Ureter (tissue), 1 donor: ENCODE results near the gene LPCAT1. TPM values are rescaled to one million over a fixed set of nuclear protein-coding genes. Genes with fewer than 3 reads are reported as not detected.
"Not testable (repeated sequence)": the region's sequence is repeated elsewhere in the genome, so short reads cannot be mapped to it uniquely, and the experiment has no call there.

ENCODE experiments used
- DNase-seq: peaks from one replicate; pipeline ENCODE4 v3.0.0-alpha.2; 2020; ENCODE audit warnings: low spot score
- total RNA-seq: library from RNA; stranded (reverse); gene quantifications from one replicate; pipeline ENCODE4 v1.2.4, GENCODE V29; 2023
- donor health status: DM: yes; HTN: yes; CAD: no.

LPCAT1 gene
- total RNA-seq, 1 donor from 2014 or later: 48.0 TPM

DNA sequence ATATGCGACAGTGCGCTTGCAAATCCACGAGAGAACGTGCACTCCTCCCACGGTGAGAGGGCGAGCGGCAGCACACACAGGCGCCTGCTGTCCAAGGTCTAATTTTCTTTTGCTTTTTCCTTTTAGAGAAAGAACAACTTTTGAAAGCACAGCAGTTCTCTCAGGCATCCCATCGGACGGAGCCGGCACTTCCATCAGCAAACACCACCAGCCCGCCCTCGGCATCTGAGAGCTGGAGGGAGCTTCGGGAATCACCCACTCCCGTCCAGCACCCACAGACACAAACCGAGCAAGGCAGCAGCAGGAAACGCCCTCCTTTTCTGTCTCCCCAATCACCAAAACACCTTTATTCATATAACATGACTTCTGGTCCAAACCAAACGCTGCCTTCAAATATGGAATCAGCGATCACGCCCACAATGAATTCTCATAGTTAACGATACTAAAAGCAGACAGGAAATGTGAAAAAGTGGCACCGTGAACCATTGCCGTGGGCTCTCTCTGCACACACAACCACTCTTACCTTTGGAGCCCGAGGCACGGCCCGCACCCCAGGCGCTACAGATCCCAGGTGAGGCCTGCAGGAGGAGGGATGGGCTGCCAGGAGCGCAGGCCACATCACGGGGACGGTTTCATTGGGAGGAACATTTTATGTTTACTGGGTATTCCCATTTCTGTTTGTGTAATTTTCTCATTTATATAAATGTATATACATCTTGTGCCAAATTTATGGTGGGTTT, 14.2 kb downstream of the LPCAT1 start:
- peak; percentile 18 for DNase-seq

DNA sequence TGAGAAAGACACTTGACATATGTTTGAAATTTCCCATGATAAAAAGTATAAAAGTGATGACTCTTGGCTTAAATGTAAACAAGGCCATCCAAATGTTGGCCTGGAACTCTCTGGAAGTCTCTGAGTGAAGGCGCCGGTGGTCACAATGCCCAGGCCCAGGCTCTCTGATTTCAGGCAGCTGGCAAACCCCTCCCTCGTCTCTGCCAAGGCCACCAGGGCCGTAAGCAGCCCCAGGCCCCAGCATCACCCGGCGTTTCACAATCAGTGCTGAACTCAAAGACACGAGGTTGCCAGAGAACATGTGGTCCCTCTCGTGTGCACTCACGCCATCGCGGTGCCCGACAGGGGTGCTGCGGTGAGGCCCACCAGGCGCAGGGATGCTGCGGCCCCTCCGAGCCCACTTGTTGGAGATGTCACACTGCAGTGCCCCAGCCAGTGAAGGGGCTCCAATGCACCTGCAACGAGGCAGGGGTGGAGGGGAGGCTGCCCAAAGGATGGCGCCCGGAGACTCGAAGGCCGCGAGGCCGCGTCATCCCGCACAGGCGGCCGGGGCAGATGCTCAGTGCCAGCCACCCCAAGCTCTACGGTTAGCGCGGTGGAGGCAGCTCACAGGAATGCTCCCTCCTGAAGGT, 15.0 kb downstream of the LPCAT1 start:
- no peak for DNase-seq

DNA sequence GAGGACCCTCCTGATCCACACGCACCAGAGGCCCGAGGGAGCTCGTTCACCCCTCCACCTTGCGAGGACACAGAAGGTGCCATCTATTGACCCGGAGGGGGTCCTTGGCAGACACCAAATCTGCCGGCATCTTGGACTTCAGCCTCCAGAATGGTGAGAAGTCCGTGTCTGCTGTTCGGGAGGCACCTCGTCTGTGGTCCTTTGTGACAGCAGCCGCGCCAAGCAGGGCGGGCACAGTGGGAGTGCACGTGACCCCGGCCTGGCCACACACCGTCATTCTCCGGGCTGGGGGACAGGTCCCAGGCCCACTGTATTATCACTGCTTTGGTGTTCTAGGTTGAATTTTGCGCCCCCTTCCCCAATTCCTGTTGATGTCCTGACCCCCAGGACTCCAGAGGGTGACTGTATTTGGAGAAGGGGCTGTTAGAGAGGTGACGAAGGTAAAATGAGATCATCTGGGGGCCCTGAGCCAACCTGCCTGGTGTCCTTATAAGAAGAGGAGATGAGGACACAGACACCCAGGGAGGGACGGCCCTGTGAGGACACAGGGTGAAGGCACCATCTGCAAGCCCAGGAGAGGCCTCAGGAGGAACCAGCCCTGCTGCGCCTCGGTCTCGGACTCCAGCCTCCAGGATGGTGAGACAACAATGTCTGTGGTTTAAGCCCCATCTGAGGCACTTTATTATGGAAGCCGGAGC, 15.7 kb downstream of the LPCAT1 start:
- no peak for DNase-seq

DNA sequence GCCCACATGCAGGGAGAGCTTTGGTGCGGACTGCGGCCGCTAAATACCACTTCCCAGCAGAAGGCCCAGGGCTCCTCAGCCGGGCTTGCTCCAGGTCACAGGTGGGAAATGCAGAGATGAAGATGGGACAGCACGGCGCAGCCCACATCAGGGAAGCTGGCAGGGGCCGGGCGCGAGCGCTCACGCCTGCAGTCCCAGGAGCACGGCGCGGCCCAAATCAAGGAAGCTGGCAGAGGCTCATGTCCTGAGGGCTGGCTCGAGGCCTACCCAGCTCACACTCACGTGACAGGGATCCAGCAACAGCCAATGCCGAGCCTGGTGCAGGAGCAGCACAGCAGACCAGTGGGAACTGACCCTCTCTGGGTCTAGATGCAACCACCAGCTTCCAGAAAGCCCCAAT, 16.3 kb downstream of the LPCAT1 start:
- no peak for DNase-seq

DNA sequence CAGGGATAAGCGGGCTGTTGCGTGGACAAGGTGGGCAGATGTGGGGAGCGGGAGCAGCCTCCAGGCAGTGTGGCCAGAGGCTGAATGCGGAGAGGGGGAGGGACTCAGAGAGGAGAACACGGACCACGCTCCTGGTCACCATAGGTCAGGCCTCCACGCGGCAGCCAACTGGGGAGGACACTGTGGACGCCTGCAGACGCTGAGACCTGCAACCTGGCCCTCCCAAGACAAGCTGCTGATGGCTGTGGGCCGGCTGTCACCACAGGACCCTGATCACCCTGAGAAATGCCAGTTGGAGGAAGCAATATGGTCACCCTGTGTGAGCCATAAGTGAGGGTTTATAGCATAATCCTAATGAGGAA, 16.8 kb downstream of the LPCAT1 start:
- no peak for DNase-seq

DNA sequence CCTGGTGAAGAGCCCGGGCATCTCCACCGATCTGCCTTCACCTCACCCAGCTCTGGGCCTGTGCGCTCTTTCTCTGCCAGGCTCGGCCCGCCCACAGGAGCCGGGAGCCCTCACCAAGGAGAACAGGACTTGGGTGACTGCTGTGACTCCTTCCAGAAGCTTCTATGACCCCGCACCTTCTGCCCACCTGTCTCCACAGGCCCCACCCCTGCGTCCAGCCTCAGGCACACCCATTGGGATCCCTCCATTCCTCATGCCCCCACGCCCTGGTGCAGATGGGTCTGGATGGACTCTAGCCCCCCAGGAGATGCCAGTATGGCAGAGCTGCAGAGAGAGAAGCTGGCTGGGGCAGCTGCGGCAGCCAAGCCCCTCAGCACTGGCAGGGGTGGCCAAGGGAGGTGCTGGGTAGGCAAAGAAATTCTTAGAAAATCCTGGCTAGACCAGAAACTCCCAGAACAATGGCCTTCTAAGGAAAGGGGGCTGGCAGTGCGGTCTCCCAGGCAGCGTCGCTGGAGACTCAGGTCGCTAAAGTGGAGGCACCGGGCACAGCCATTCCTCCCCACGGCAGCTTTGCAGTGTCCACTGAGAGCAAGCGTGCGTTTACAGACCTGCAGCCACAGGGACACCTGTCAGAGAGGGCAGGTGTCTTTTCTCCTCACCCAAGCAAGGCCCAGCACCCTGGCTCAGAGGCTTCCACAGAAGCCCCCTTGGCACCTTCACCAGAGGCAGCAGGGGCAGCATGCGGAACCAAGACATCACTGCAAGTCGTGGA, 17.3 kb downstream of the LPCAT1 start:
- DNase-seq: no peak

DNA sequence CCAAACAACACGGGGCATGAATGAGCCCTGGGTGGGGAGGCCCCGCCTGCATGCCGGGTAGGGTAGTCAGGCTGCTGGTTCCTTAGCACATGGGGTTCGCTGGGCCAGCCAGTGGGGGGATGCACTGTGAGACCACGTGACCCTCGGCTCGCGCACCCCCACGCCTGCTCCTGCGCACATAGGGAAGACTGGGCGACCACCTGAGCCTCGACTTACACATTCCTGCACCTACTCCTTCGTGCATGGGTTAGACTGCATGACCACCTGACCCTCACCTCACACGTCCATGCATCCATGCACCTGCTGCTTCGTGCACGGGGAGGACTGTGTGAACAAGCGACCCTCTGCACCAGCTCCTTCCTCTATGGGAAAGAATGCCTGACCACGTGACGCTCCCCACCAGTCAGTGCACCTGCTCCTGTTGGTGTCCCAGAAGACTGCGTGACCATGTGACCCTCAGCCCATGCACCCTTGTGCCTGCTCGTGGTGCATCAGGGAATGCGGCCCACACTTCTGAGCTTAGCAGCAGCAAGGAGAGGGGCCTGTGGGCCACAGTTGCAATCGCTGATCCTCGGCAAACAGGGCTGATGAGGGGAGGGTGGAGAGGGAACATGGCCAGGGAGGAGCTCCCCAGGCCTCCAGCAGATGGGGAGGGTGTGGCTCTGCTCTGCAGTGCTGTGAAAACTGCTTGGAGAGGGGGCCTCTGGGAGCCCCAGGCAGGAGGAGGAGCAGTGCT, 18.1 kb downstream of the LPCAT1 start:
- no peak for DNase-seq

DNA sequence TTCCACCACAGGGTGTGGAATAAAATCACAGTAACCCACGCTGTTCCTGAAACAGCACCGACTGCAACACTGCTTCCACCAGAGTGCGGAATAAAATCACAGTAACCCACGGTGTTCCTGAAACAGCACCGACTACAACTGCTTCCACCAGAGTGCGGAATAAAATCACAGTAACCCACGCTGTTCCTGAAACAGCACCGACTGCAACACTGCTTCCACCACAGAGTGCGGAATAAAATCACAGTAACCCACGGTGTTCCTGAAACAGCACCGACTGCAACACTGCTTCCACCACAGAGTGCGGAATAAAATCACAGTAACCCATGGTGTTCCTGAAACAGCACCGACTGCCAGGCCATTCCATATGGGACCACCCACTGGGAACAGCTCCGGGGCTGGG, 18.7 kb downstream of the LPCAT1 start:
- not testable (repeated sequence) for DNase-seq

DNA sequence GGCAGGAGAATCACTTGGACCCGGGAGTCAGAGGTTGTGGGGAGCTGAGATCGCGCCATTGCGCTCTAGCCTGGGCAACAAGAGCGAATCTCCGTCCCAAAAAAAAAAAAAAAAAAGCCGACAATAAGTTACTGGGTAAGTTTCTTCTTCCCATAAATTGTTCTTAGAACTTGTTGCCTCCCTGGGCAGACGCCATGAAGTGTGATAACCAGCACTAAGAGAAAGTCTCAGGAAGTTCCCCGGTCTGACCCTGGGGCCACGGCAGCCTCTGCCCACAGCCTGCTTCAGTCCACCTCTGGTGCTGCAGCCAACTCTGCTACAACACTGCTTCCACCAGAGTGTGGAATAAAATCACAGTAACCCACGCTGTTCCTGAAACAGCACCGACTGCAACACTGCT, 19.1 kb downstream of the LPCAT1 start:
- DNase-seq: no peak

DNA sequence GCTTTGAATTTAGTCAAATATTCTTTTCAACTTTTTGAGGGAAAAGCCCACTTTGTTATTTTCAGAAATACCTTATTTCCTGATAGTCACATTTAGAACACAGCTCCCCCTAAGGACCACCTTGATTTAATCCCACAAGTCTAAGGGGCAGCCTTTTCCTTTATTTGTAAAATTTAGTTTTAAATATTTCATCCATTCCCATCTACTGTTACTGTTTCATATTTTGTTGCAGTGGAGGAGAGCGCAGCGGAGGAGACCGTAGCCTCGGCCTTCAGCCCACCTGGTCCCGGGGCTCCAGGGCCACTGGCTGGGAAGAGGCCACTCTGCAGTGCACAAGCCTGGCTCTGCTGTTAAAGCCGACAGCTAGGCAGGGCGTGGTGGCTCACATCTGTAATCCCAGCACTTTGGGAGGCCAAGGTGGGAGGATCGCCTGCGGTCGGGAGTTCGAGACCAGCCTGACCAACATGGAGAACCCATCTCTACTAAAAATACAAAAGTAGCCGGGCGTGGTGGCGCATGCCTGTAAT, 19.6 kb downstream of the LPCAT1 start:
- DNase-seq: no peak

DNA sequence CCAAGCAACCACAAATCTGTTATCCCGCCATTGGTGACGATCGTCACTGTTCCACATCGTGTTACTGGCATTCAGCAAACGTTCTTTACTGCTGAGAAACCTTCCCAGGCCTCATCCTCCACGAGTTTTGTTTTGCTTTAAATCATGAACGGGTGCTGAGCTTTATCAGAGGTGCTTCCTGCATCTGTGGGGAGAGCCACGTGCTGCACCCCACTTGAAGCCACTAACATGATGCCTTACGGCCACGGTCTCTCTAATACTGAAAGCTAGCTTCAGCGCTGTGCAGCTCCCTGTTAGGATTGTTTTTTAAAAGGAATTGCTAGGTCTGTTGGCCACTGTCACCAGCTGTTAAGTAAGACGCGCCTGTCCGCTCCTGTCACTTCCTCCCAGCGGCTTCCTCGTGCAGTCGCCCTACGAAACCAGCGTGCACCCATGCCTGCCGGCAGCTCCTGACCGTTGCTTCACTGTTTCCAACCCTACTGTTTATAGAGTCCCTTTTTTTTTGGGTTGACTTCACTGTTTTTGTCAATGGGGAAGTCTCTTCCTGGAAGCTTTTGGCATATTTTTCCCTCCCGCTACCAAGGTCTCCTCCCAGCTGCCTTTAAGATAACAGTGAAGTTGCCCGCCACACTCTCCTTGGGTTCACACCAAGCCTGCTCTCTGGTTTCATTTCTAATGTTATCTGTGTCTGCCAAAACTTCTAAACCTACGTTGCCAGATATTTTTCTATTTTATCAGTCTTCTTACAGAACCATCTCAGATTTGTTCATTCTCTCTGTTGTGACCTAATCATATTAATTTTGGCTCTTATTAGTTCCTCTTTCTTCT, 20.3 kb downstream of the LPCAT1 start:
- peak; percentile 64 for DNase-seq

DNA sequence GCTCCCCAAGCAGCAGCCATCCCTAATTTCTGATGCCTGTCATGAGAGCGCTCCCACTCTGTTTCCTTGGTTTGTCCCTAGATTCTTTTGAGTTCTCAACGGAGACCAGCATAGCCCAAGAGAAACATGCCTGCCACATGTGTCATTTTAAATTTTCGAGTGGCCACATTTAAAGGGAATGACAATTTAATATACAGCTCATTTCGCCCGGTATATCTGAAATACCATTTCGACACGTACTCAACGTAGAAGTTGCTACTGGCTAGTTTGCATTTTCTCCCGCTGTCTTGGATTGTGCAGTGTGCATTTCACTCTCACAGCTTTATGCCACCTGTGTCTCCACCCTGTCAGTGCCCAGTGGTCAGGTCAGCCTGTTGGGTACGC, 21.0 kb downstream of the LPCAT1 start:
- DNase-seq: no peak

DNA sequence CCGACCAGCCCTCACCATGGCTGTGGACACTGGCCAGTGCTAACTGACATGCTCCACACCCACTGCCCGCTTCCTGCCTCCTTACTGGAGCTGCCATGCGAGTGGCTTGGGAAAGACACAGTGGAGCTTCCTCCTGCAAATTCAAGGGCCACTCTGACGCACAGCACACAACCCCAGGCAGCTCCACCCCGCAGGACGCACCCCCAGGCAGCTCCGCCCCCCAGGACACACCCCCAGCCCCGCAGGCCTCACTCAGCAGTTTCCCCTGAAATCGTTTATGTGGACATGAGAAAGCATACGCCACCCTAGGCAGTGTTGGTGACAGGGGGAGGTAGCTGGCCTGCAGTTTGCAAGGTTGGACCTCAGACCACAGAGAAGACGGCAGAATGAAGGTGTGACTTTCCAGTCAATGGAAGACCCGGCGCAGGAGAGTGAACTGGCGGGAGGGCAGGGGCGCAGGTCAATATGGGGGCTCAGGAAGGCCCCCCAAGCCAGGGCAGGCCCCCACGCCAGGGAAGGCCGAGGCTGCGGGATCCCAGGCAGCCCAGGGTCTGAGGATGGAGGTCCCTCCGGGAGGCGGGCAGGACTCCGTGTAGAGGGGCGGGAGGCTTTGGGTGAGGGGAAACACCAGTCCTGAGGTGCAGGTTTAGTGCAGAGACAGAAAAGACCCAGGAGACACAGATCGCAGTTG, 21.6 kb downstream of the LPCAT1 start:
- DNase-seq: no peak

DNA sequence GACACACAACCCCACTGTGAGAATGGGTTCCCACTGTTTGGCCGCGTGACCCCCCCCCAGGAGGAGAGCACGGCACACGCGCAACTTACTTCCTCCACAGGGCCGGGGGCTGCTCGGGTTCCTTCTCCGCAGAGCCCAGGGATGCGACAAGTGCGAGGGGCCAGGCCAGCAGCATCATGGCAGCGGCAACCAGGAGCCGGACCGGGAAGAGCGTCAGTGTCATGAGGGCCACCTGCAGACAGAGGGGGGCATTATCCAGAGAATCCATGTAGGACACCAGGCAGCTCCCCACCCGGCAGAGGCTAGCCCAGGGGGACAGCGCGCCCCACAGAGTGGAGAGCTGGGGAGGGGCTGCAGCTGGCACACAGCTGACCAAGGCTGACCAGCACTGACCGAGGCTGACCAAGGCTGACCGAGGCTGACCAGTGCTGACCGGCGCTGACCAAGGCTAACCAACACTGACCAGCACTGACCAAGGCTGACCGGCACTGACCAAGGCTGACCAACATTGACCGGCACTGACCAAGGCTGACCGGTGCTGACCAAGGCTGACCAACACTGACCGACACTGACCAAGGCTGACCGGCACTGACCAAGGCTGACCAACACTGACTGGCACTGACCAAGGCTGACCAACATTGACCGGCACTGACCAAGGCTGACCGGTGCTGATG, 22.3 kb downstream of the LPCAT1 start:
- DNase-seq: no peak

DNA sequence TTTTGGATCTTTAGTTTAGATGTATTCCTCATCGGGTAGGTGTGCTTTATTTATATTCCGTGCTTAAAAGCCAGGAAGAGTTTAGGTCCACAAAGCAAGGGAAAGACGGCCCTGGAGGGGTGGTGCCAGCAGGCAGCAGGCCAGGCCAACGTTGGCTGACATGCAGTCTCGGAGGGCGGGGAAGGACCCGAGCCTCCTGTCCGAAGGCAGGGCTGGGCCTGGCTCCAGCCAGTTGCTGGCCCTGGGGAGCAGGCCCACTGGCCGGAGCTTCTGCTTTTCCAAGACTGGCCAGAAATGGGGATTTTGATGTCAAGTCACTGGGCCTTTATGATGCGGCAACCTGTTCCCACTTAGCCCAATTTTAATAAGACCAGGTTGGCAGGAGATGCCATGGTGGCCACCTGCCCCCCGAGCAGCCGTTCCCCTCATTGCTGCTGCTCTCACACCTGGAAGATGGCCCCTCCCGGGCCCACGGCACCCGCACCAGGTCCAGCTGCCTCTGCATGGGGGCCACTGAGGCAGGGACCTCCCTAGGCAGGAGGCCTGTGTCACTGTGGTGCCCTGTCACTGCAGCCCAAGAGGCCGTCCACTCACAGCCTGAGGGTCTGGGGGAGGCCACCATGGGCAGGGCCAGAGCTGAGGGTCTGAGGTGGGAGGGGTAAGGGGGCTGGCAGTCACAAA, 23.2 kb downstream of the LPCAT1 start:
- DNase-seq: peak; percentile 76

DNA sequence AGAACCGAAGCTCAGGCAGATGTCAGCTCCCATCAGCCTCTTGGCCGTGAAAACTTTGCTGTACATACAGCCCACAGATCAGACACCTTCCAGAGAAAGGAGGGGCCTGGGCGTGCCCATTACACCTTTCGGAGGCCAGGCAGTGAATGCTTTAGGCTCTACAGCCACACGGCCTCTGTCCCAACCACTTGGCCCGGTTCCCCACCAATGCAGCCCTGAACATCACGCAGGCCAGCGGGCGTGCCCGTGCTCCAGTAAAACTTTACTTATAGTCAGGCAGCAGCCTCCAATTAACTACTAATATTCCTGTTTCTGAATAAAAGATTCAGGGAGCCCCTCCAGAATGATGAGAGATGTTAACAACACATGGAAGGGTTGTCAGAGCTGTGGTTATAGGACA, 23.9 kb downstream of the LPCAT1 start:
- DNase-seq: no peak

DNA sequence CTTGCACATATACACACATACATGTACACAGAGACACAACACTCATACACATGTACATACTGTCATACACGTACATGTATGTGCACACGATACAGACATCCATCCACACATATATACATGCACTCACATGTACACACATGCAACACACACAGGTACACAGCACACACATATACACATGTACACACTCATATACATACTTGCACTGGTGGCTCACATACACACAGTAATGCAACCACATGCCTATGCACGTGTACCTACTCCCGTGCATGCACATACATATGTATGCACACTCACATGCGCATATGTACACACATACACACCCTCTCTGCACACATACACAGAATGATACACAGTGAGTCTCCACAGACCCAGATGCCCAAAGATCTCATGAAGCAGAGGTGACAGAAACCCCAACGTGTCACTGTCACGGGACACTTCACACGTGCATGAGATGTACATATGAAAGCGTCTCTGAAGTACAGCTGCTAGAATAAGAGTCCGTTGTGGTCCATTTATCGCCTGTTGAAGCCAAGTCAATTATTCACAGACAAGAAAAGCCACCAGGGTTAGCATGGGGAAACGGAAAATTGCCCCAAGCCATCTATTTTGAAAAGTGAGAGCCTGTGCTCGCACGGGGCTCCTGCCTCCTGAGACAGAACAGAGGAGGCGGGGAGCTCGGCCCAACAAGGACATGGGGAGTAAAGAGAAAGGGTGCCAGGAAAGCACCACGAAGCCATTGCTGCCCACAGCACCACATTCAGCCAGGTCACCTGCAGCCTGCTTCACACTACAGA, 24.9 kb downstream of the LPCAT1 start:
- DNase-seq: no peak
